Testis (tissue), 2 donors: ENCODE results near the gene SLC2A3.
A peak's percentile ranks its signal among the peaks of the same experiment; 100 is the strongest.

Experiments
- POLR2A ChIP-seq: fragments of 450-650 bp; IDR thresholded peaks from one replicate; pipeline ENCODE4 v1.6.1; 2017; ENCODE audit warnings: antibody characterized with exemption, mild to moderate bottlenecking, moderate library complexity
- TF ChIP-seq, protein P1 (sequence below), 3 experiments: fragments of 450-650 bp in 2 of 3; fragments of 200-600 bp in 1 of 3; sonication (generic) in 1 of 3; IDR thresholded peaks; one replicate each; pipeline ENCODE4 v1.5.1; 2016 to 2019; ENCODE audit warnings: antibody characterized with exemption in 3 of 3, mild to moderate bottlenecking in 2 of 3, moderate library complexity in 1 of 3

DNA sequence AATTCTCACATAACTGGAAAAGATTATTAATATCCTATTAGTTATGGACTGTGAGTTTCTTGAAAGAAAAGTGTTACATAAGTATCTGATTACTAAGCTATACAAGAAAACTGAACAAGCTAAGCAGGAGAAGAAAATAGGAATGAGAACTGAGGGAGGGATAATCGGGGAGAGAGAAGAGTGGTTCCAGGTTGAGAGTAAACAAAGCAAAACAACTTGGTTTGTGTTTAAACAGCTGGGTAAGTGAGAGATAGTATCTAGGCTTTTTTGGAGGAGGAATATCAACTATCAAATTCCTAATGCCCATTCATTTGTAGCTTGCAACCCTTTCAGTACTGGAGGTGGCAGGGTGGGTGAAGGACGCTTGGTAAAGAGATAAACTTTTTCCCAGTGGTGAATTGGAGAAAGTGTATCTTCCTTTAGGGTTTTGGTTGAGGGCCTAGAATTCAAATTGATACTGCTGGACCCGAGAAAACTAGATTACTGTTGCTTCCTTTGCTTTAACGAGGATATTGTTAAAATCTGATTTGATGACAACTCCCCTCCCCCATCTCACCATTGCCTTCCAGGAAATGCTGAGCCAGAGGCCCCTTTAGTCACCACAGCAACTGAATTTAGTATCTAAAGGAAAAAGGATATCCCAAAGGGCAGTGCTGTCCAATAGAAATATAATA lies 2.0 kb upstream of the SLC2A3 start:
- TF ChIP-seq, protein P1, sequence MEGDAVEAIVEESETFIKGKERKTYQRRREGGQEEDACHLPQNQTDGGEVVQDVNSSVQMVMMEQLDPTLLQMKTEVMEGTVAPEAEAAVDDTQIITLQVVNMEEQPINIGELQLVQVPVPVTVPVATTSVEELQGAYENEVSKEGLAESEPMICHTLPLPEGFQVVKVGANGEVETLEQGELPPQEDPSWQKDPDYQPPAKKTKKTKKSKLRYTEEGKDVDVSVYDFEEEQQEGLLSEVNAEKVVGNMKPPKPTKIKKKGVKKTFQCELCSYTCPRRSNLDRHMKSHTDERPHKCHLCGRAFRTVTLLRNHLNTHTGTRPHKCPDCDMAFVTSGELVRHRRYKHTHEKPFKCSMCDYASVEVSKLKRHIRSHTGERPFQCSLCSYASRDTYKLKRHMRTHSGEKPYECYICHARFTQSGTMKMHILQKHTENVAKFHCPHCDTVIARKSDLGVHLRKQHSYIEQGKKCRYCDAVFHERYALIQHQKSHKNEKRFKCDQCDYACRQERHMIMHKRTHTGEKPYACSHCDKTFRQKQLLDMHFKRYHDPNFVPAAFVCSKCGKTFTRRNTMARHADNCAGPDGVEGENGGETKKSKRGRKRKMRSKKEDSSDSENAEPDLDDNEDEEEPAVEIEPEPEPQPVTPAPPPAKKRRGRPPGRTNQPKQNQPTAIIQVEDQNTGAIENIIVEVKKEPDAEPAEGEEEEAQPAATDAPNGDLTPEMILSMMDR (IDR thresholded peaks at IDR 0.05) = peak in 1 of 3 experiments; percentile 45
- TF ChIP-seq POLR2A = no peak
